Vagina (tissue), 2 donors: ENCODE data around the gene DOP1A.

ENCODE experiments used
- POLR2A ChIP-seq, 2 donors: fragments of 450-650 bp; IDR thresholded peaks; one replicate each; pipeline ENCODE4 v1.6.1; 2017; ENCODE audit warnings: antibody characterized with exemption in 2 of 2, mild to moderate bottlenecking in 2 of 2, moderate library complexity in 2 of 2
- POLR2AphosphoS5 ChIP-seq, 2 donors: sonication (generic); formaldehyde crosslinking; IDR thresholded peaks; one replicate each; pipeline ENCODE4 v1.9.0; 2017; ENCODE audit warnings: antibody characterized with exemption in 2 of 2, mild to moderate bottlenecking in 2 of 2, low read depth in 1 of 2; ENCODE audit not compliant: insufficient read depth in 1 of 2
- TF ChIP-seq, protein P1 (sequence below), 3 experiments: fragments of 450-650 bp in 2 of 3; fragments of 200-600 bp in 1 of 3; sonication (generic) in 1 of 3; IDR thresholded peaks; one replicate each; pipeline ENCODE4 v1.5.1; 2017 to 2019; ENCODE audit warnings: antibody characterized with exemption in 3 of 3, mild to moderate bottlenecking in 2 of 3, moderate library complexity in 2 of 3

GRCh38 chr6:83083476-83083875 lies 16.0 kb downstream of the DOP1A start:
- TF ChIP-seq POLR2AphosphoS5 (IDR thresholded peaks at IDR 0.05; ENCODE audit: insufficient read depth in 1 of 2, low read depth in 1 of 2), result no peak
- no peak for TF ChIP-seq POLR2A (IDR thresholded peaks at IDR 0.05)
- TF ChIP-seq, protein P1, sequence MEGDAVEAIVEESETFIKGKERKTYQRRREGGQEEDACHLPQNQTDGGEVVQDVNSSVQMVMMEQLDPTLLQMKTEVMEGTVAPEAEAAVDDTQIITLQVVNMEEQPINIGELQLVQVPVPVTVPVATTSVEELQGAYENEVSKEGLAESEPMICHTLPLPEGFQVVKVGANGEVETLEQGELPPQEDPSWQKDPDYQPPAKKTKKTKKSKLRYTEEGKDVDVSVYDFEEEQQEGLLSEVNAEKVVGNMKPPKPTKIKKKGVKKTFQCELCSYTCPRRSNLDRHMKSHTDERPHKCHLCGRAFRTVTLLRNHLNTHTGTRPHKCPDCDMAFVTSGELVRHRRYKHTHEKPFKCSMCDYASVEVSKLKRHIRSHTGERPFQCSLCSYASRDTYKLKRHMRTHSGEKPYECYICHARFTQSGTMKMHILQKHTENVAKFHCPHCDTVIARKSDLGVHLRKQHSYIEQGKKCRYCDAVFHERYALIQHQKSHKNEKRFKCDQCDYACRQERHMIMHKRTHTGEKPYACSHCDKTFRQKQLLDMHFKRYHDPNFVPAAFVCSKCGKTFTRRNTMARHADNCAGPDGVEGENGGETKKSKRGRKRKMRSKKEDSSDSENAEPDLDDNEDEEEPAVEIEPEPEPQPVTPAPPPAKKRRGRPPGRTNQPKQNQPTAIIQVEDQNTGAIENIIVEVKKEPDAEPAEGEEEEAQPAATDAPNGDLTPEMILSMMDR (IDR thresholded peaks at IDR 0.05), result no peak
